ENCODE measurements around the gene NPNT.

GRCh38 chr4:105967058-105967658 lies 71.9 kb downstream of the NPNT start:
- TF ChIP-seq CTCF (IDR thresholded peaks at IDR 0.05) (no peak), POLR2A (IDR thresholded peaks at IDR 0.05) (no peak), EP300 (IDR thresholded peaks at IDR 0.05) (no peak)

All from tibial nerve (tissue), 4 donors.